ENCODE results near the gene KCP.

Gene KCP

GRCh38 chr7:128876586-128876977 is 33.9 kb downstream of the KCP start:
- no peak for DNase-seq (ENCODE audit: low read depth in 2 of 2, low spot score in 1 of 2)

GRCh38 chr7:128876127-128876526 is 34.4 kb downstream of the KCP start:
- no peak for DNase-seq (ENCODE audit: low read depth in 2 of 2, low spot score in 1 of 2)

GRCh38 chr7:128875523-128875948 is 35.0 kb downstream of the KCP start:
- DNase-seq (ENCODE audit: low read depth in 2 of 2, low spot score in 1 of 2): no peak

GRCh38 chr7:128874140-128875031 is 36.1 kb downstream of the KCP start:
- no peak for DNase-seq (ENCODE audit: low read depth in 2 of 2, low spot score in 1 of 2)

GRCh38 chr7:128873234-128873633 is 37.3 kb downstream of the KCP start:
- no peak for DNase-seq (ENCODE audit: low read depth in 2 of 2, low spot score in 1 of 2)

GRCh38 chr7:128872394-128872824 is 38.1 kb downstream of the KCP start:
- no peak for DNase-seq (ENCODE audit: low read depth in 2 of 2, low spot score in 1 of 2)

- DNase-seq (ENCODE audit: low read depth in 2 of 2, low spot score in 1 of 2): no peak
These were observed 39.5 kb downstream of the KCP start for GRCh38 chr7:128871050-128871449.

GRCh38 chr7:128869944-128870285 is 40.6 kb downstream of the KCP start:
- no peak for DNase-seq (ENCODE audit: low read depth in 2 of 2, low spot score in 1 of 2)

GRCh38 chr7:128869138-128869943 is 41.2 kb downstream of the KCP start:
- no peak for DNase-seq (ENCODE audit: low read depth in 2 of 2, low spot score in 1 of 2)

GRCh38 chr7:128868624-128869137 is 41.8 kb downstream of the KCP start:
- no peak for DNase-seq (ENCODE audit: low read depth in 2 of 2, low spot score in 1 of 2)

- no peak for DNase-seq (ENCODE audit: low read depth in 2 of 2, low spot score in 1 of 2)
These were observed 42.5 kb downstream of the KCP start for GRCh38 chr7:128867842-128868623.

- no peak for DNase-seq (ENCODE audit: low read depth in 2 of 2, low spot score in 1 of 2)
These were observed 43.3 kb downstream of the KCP start for GRCh38 chr7:128867241-128867640.

GRCh38 chr7:128865996-128866877 is 44.3 kb downstream of the KCP start:
- DNase-seq (ENCODE audit: low read depth in 2 of 2, low spot score in 1 of 2): no peak

GRCh38 chr7:128865303-128865702 is 45.2 kb downstream of the KCP start:
- DNase-seq (ENCODE audit: low read depth in 2 of 2, low spot score in 1 of 2): no peak

GRCh38 chr7:128863433-128863989 is 47.0 kb downstream of the KCP start:
- peak in 1 of 2 donors; percentile 16 for DNase-seq (ENCODE audit: low read depth in 2 of 2, low spot score in 1 of 2)

GRCh38 chr7:128862571-128863432 is 47.7 kb downstream of the KCP start, which contains the start of gene ATP6V1F:
TSS of gene ATP6V1F (plus strand) at chr7:128862856. CDS start at chr7:128862905, 49 bp downstream.
- DNase-seq (ENCODE audit: low read depth in 2 of 2, low spot score in 1 of 2): peak; percentile 95 to 100

- DNase-seq (ENCODE audit: low read depth in 2 of 2, low spot score in 1 of 2): no peak
These were observed 48.4 kb downstream of the KCP start for GRCh38 chr7:128861957-128862570.

Data from stimulated activated CD8-positive, alpha-beta memory T cell treated with anti-CD3 and anti-CD28 coated beads, Interleukin-4, amount 100 ng/mL, for 4 hours (primary cell).